GM19372 (cell line): ENCODE measurements around the gene STOML1.

ENCODE experiments used
- ATAC-seq: cut with Tn5 transposase; IDR thresholded peaks from one replicate; pipeline ENCODE4 v1.9.1; 2021; ENCODE audit warnings: mild to moderate bottlenecking, low read depth, moderate library complexity; ENCODE audit not compliant: unreplicated experiment

The STOML1 gene

GRCh38 chr15:73935547-73935946 lies 56.5 kb downstream of the STOML1 start:
- no peak for ATAC-seq

GRCh38 chr15:73934281-73934680 lies 57.8 kb downstream of the STOML1 start:
- ATAC-seq = no peak

- ATAC-seq = no peak
Measured at GRCh38 chr15:73932381-73933191, 59.5 kb downstream of the STOML1 start.

GRCh38 chr15:73931441-73931840 lies 60.7 kb downstream of the STOML1 start:
- no peak for ATAC-seq

- no peak for ATAC-seq
Measured at GRCh38 chr15:73930790-73931281, 61.3 kb downstream of the STOML1 start.

- no peak for ATAC-seq
Measured at GRCh38 chr15:73930371-73930770, 61.7 kb downstream of the STOML1 start.

GRCh38 chr15:73928971-73929627 lies 63.0 kb downstream of the STOML1 start:
- no peak for ATAC-seq
